GM18508 (cell line): ENCODE data around the gene MYO16.
A peak's percentile ranks its signal among the peaks of the same experiment; 100 is the strongest.
"Not testable (repeated sequence)": the region's sequence is repeated elsewhere in the genome, so short reads cannot be mapped to it uniquely, and the experiment has no call there.

ENCODE experiments used
- ATAC-seq: cut with Tn5 transposase; IDR thresholded peaks from one replicate; pipeline ENCODE4 v1.9.1; 2021; ENCODE audit warnings: moderate number of reproducible peaks; ENCODE audit not compliant: insufficient read depth, unreplicated experiment

Gene MYO16

GRCh38 chr13:108961542-108962125 lies 332.2 kb downstream of the MYO16 start:
- peak; percentile 98 for ATAC-seq

DNA sequence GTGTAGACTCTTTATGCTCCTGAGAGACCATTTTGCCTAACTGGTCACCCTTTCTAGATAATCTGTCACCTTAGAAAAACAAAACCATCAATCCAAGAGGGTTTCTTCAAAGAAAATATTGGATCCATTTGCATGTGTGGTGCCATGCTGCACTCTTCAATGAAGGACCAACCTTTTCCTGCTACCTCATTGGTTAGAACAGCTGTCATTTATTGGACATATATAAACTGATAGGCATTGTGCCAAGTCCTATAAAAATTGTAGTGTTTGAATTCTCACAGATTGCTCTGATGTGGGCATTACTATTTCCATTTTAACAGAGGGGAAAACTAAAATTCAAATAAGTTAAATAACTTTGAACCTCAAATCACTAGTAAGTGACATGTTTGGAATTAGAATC lies 333.2 kb downstream of the MYO16 start:
- ATAC-seq = no peak

DNA sequence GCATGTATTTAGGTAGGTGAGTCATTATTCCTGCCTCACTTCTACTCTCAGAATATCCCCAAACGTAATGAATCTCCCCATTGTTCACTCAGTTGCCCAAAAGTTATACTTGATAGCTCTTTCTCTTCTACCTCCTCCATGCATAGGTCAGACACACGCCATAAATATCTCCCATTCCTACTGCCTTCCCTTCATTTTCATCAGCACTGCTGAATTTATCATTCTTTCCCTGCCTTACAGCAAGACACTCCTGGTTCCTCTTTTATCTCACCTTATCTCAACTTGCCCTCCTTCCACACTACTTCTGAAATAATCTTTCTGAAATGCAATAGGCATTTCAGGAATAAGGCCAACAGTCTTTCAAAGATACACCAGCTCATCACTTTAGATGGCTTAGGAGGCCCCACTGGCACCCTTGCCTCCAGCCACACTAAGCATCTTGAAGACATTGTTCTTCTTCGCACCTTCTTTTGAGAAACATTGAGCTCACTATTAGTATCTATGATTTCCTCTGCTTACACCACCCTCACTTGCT lies 333.9 kb downstream of the MYO16 start:
- no peak for ATAC-seq

DNA sequence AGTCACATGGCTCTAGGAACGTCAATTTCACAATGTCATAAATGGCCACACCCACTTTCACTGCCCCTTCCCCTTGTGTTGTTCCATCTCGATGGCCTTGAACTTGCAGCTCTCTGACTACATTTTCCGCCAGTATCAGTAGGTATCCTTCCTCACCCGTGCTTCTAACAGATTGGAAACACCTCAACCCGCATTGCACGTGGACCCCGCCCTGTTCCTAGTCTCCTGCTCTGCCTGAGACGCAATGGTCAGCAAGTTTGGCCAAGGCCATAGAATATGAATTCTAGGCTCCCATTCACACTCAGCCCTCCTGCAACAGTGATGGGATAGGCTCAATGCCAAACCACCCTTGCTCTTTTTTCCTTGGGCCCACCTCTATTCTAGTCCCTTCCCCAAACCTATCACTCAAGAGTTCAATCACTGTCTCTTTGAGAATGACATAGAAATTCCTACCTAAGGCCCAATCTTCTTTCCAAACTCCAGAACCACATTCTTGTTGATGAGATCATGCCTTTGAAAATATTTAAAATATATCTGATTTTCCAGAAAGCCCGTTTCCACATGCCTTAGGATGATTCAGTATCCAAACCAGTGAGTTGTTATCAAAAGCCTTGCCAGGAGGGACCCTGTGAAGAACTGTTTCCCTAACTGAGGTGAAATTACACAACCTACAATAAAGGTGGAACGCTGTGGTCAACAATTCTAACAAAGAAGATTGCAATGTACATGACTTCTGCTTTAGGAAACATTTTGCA lies 334.6 kb downstream of the MYO16 start:
- ATAC-seq = no peak

- no peak for ATAC-seq
These were observed 335.2 kb downstream of the MYO16 start for GRCh38 chr13:108964606-108965005.

DNA sequence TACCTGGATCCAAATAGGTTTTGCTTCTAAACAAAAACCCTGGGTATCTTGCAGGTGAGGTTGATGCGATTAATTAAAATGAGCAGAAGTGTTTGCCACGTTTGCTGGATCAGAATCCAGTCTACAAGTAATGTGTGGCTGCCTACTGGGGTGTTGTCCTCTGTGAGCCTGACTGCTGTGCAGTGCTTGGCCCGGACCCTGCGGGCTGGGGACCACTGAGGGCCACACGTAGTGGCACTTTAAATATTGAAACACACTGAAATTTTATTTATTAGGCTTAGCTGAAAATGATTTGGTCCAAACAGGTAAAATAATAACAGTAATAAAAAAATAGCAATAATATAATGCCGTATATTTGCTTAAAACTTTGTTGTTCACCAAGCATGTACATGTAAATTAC lies 338.0 kb downstream of the MYO16 start:
- no peak for ATAC-seq

DNA sequence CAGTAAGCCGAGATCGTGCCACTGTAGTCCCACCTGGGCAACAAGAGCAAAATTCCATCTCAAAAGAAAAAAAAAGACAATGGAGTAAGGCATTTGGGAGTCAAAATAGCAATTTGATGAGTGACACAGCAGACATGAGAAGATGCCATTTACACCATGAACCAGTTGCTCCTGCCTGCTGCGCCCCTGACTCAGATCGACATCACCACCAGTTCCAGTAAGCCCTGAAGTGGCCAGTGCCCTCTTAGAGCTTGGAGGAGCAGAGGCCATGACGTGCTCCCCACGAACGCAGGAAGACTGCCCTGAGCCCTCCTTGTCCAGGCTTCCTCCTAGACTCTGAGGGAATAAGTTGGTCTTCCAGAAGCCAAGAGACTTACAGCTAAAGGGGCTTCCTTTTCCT lies 339.2 kb downstream of the MYO16 start:
- no peak for ATAC-seq

GRCh38 chr13:108974686-108975085 lies 345.3 kb downstream of the MYO16 start:
- ATAC-seq = no peak

DNA sequence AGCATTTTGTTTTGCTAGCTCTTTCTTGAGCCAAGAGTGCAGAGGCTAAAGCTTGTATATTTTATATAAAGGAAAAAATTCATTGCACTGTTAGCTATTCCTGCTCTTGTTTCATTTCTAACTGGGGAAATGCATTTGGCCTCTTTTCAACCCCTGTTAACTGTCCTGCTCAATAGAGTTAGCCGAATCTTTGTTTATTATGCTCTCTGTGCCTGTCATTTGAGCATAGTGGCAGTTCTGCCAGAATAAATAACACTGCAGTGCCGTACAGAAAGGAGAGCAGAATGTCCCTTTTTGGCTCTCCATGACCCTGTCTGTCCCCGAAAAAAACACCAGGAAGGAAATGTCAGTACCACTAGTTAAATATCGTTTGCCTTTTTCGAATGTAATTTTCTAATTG lies 350.8 kb downstream of the MYO16 start:
- ATAC-seq = no peak

- no peak for ATAC-seq
These were observed 352.0 kb downstream of the MYO16 start for GRCh38 chr13:108981407-108981806.

DNA sequence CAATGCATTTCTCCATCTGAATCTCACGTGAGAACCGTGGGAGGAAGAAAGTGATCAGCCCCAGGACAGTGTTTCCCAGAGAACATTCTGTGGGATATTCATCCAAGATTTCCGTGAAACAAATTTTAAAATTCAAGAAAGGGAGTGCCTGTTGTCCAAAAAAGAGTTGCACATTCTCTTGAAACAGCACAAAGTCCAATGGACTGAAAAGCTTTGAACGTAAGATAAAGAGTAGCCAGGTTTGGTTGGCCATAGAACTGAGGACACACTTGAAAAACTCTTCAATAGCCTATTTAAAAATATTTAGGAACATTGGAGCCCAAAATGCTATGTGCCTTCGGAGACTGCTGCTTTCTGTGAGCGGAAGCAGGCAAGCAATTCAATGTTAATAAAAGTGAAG lies 353.9 kb downstream of the MYO16 start:
- no peak for ATAC-seq

DNA sequence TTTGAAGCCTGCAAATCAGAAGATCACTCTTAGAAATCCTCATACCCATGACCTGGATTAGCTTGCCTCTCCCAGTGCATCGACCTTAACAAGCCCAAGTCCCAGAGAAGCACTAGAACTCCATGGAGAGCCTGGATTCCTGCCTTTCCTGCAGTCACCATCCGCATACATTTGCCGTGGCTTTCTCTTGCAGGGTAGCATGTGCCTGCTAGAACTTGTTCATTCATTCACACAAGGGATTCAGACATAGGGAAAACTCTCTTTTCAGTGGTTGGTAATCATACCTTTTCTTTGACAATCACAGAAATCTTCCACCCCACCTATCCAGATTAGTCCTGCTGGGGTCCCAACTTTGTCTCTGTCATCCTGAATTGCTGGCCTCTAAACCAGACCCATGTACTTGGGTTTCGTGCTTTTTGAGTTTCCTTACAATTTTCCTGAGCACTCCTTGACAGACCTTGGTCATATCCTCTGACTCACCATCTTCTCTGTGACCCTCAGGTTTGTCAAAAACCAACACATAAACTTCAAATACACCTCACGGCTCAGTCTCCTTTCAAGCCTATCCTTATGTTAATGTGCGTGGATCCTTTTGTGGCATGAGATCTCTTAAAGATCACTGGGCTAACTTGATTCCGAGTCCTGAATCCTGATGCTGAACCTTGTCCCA lies 355.0 kb downstream of the MYO16 start:
- no peak for ATAC-seq

GRCh38 chr13:108985166-108985565 lies 355.8 kb downstream of the MYO16 start:
- no peak for ATAC-seq

- ATAC-seq = no peak
These were observed 358.1 kb downstream of the MYO16 start for GRCh38 chr13:108987517-108987916.

DNA sequence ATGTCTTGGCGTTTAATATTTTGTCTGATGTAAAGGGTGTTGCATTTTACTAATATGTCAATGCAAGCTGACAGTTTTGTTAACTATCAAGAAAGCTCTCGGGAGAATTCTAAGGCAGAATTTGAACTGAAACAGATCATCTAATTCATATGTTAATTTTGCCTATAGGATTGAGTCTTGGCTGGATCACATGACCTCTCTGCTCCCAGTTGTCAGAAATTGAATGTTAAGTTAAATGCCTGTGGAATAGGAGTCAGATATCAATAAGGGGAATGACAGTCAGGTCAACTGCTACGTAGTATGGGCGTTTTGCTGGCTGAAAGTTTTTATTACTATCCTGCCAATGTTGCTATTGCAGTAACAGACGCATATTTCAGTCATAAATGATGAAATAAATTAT lies 358.5 kb downstream of the MYO16 start:
- no peak for ATAC-seq

DNA sequence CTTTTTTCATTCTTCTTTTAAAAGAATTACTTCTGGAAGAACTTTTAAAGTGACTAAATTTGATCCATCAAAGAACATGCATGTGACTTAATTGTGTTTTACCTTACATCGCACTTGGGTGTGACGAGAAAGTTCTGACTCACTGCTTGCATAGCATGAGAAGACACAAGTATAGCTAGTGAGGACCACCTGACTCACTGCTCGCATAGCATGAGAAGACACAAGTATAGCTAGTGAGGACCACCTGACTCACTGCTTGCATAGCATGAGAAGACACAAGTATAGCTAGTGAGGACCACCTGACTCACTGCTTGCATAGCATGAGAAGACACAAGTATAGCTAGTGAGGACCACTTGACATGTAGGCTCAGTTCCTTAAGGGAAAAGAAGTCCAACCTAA lies 362.0 kb downstream of the MYO16 start:
- not testable (repeated sequence) for ATAC-seq

DNA sequence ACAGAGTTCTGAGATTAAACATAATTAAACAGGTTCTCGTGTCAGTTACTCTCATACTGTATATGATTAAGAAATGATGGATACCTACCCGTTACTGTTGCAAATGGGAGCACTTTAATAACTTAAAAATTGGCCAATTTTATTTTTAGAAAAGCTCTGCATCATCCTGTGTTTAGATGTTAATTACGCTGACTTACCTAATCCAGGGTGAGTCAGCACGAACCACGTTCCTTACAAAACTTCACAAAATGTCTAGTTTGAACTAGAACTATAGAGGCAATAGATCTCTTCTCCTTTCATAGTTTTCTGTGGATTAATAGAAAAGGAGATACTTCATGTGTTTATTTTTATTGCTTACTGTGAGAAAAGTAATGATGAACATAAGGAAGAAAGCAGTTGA lies 363.9 kb downstream of the MYO16 start:
- no peak for ATAC-seq

DNA sequence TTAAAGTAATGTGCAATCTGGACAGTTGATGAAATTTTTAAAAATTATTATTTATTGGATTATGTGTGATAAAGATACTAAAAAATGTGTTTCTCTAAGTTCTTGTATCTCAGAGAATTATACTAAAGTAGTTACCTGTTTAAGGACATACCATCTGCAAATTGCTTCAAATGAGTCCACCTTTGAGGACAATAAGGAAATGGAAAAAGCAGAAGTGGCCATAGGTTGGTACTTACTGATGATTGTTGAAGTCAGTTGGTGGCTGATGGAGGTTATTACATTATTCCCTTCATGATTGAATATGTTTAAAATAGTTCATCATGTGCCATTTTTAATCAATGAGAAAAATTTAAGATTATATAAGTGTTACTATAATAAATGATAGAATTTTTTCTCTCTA lies 367.0 kb downstream of the MYO16 start:
- ATAC-seq = no peak

- ATAC-seq = no peak
These were observed 370.8 kb downstream of the MYO16 start for GRCh38 chr13:109000207-109000606.

DNA sequence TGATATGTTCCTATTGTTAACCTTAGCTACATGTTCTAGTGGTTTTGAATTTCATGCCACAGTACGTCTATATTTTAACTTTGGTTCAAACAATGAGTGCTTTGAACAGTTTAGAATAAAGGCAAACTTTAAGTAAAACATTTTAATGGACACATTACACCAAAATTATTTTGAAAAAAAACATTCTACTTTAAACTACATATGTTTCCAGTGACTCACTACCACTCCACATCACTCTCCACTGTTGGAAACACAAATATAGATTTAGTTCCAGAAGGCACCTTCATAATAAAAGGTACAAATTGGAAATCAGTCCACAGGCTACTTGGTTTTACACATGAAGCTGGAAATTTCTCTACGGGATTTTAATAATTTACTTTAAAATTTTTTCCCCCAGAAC lies 373.5 kb downstream of the MYO16 start:
- no peak for ATAC-seq

DNA sequence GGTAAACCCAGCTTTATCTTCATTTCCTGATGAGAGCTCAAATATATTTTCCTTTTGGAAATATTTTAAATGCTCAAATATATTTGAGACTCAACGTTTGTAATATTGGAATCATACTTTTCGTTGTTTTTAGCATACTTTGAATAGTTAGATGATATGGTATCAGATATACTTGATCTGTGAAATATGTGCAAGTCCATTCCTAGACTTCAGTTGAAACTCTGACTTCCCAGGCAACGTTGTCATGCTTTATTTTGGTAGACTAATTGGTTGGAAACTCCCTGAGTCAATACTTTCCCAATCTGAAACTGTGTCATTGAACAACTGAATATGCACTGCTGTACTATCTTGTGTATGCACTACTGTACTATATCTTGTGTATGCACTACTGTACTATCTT lies 378.5 kb downstream of the MYO16 start:
- no peak for ATAC-seq
